NCI-H1092 (cell line): ENCODE data around the gene CLEC3A.
"Not testable (repeated sequence)": the region's sequence is repeated elsewhere in the genome, so short reads cannot be mapped to it uniquely, and the experiment has no call there.

ENCODE experiments used
- DNase-seq: peaks from one replicate; lab custom pipeline; 2025; lab: John Stamatoyannopoulos, UW

Gene CLEC3A

GRCh38 chr16:78022347-78023060, at the start of gene CLEC3A:
Gene CLEC3A, plus strand, starts transcription at chr16:78022548. Its CDS starts 79 bp downstream, at chr16:78022627.
- DNase-seq: no peak

- DNase-seq: no peak
These were observed 47.5 kb upstream of the CLEC3A start for GRCh38 chr16:77974883-77975282.

- DNase-seq: no peak
These were observed 46.4 kb upstream of the CLEC3A start for GRCh38 chr16:77975942-77976341.

- no peak for DNase-seq
These were observed 45.0 kb upstream of the CLEC3A start for GRCh38 chr16:77977339-77977738.

GRCh38 chr16:77985111-77985510, 37.2 kb upstream of the CLEC3A start:
- no peak for DNase-seq

- DNase-seq: no peak
These were observed 36.2 kb upstream of the CLEC3A start for GRCh38 chr16:77986011-77986740.

GRCh38 chr16:77987810-77988209, 34.5 kb upstream of the CLEC3A start:
- peak; percentile 10 for DNase-seq

- no peak for DNase-seq
These were observed 32.5 kb upstream of the CLEC3A start for GRCh38 chr16:77989846-77990245.

GRCh38 chr16:77991701-77992100, 30.6 kb upstream of the CLEC3A start:
- DNase-seq: no peak

GRCh38 chr16:77992381-77992780, 30.0 kb upstream of the CLEC3A start:
- not testable (repeated sequence) for DNase-seq

GRCh38 chr16:77993111-77993985, 29.0 kb upstream of the CLEC3A start:
- no peak for DNase-seq

- no peak for DNase-seq
These were observed 26.4 kb upstream of the CLEC3A start for GRCh38 chr16:77995843-77996455.

- no peak for DNase-seq
These were observed 23.9 kb upstream of the CLEC3A start for GRCh38 chr16:77998350-77999023.

GRCh38 chr16:78001451-78002025, 20.8 kb upstream of the CLEC3A start:
- no peak for DNase-seq

- DNase-seq: peak; percentile 93
These were observed 19.3 kb upstream of the CLEC3A start for GRCh38 chr16:78002915-78003538.

- DNase-seq: no peak
These were observed 17.8 kb upstream of the CLEC3A start for GRCh38 chr16:78004517-78004916.

GRCh38 chr16:78005881-78006280, 16.5 kb upstream of the CLEC3A start:
- DNase-seq: no peak

- no peak for DNase-seq
These were observed 15.2 kb upstream of the CLEC3A start for GRCh38 chr16:78007121-78007520.

- no peak for DNase-seq
These were observed 1.8 kb downstream of the CLEC3A start for GRCh38 chr16:78024159-78024558.

- DNase-seq: no peak
These were observed 3.3 kb downstream of the CLEC3A start for GRCh38 chr16:78025631-78026030.

GRCh38 chr16:78028018-78028417, 5.7 kb downstream of the CLEC3A start:
- no peak for DNase-seq
